Measurements from ENCODE around the gene CRYBG2.
"Not testable (repeated sequence)": the region's sequence is repeated elsewhere in the genome, so short reads cannot be mapped to it uniquely, and the experiment has no call there.

CRYBG2 gene

GRCh38 chr1:26353976-26354820 lies at the start of gene CRYBG2:
Gene CRYBG2 (minus strand): TSS chr1:26354130. CDS start chr1:26346657, 7,473 bp downstream.
- FAIRE-seq, result no peak

GRCh38 chr1:26403656-26404055 lies 49.7 kb upstream of the CRYBG2 start:
- FAIRE-seq, result no peak

GRCh38 chr1:26401891-26402290 lies 48.0 kb upstream of the CRYBG2 start:
- FAIRE-seq, result no peak

GRCh38 chr1:26399034-26399433 lies 45.1 kb upstream of the CRYBG2 start:
- no peak for FAIRE-seq

- FAIRE-seq, result no peak
These were observed 41.8 kb upstream of the CRYBG2 start for GRCh38 chr1:26395754-26396153.

DNA sequence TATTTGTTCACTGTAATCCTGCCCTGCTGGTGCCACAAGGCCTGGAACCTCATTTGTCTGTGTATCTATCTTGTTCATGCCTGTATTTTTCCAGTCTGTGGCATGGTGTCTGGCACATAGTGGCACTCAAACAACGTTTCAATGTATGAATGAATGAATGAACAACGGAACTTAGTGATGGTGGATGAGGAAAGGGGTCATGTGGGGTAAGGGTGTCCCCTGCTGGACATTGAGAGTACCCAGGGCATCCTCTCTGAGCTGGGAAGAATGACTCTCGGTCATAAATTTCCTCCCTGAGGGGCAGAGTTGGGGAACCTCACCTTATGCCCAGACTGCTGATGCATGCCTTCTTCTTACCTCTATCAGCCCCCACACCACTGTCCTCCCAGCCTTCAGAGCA lies 37.5 kb upstream of the CRYBG2 start:
- FAIRE-seq, result no peak

- no peak for FAIRE-seq
These were observed 35.8 kb upstream of the CRYBG2 start for GRCh38 chr1:26389604-26390247.

DNA sequence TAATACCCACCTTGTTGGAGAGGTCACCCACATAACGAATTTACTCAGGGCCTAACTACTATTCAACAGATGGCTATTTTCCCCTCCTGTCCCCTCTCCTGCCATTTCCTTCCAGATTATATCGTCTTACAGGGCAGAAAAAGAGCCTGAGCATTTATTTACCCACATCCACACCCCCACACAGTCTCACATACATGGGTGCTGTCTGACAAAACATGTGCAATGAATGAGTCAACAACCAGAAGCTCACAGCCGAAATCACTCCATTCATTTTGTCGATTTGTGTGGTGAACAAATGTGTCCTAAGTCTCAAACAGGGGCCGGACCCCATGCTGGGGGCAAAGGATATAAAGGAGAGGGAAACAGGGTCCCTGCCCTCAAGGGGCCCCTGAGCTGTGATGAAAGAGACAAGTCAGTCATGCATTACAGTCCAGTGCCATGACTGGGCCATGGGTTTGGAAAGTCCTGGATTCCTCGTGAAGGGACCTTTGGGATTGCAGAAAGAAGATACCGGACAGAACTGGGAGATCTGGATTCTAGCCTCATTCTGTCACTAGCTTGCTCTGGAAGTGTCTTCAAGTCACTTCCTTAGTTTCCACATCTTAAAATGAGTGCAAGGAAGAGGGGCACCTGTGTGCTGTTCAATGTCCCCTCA lies 35.0 kb upstream of the CRYBG2 start:
- no peak for FAIRE-seq

DNA sequence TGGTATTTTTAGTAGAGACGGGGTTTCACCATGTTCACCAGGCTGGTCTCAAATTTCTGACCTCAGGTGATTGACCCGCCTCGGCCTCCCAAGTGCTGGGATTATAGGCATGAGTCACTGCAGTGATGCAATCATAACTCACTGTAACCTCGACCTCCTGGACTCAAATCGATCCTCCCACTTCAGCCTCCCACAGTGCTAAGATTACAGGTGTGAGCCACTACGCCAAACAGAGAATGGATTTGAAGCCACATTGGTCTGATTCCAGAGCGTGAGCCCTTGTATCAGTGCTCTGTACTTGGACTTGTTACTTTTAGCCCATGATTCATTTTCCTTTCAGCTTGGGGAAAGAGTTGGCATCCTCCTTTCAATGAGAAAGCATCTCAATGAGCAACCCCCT lies 33.5 kb upstream of the CRYBG2 start:
- FAIRE-seq, result no peak

DNA sequence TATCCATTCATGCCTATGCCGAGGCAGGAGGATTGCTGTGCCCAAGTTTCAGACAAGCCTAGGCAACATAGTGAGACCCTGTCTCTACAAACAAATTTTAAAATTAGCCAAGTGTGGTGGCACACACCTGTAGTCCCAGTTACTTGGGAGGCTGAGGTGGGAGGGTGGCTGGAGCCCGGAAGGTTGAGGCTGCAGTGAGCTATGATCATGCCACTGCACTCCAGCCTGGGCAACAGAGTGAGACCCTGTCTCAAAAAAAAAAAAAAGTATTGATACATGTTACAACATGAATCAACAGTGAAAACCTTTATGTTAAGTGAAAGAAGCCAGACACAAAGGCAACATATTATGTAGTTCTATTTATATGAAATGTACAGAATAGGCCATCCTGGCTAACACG lies 31.1 kb upstream of the CRYBG2 start:
- not testable (repeated sequence) for FAIRE-seq

- no peak for FAIRE-seq
These were observed 30.1 kb upstream of the CRYBG2 start for GRCh38 chr1:26384076-26384475.

GRCh38 chr1:26378879-26379251 lies 24.9 kb upstream of the CRYBG2 start:
- no peak for FAIRE-seq

DNA sequence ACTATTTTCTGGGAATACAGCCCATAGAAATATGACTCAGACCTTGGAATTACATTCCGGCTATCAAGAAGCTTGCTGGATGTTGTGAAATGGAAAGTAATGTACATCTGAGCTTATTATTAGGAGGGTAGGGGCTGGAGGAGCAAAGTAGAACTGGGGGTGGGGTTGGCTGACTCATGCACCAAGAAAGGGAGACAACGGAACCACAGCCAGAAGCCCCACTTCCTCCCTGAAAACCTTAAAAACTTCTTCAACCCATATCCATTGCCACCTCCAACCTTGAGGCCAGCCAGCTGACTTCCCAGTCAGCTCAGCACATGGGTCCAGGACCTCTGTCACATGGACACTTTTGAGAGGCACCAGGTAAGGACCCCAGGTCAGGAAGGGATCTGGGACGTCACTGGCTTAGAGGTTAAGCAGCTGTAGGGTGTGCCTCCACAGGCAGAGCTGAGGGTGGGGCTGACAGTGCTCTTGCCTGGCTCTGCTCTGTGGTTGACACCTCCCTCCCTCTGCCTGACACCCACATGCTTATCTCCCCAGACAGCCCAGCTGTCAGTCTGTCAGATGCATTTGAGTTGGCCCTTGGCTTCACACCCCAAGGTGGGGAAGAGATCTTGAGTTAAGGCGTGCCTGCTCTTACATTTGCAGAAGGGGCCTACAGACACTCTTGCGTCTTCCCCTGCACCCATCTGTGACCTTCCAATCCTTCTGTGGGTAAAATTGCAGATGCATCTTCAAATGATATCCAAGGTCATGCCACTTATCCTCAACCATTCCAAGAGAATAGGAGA lies 24.4 kb upstream of the CRYBG2 start:
- FAIRE-seq, result no peak

DNA sequence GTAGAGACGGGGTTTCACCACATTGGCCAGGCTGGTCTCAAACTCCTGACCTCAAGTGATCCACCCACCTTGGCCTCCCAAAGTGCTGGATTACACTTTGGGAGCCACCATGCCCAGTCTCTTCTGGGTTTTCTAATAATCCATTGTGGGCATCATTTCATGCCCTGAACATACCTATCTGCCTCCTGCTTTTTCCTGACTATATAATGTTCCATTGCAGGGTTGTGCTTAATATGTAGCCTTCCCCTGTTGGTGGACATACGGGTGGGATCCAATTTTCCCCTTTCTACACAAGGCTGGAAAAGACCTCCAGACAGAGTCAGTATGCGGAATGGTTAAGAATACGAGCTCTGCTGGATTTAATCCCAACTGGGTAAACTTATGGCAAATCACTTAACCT lies 22.1 kb upstream of the CRYBG2 start:
- no peak for FAIRE-seq

GRCh38 chr1:26375081-26375480 lies 21.2 kb upstream of the CRYBG2 start:
- FAIRE-seq, result no peak

GRCh38 chr1:26374361-26374760 lies 20.4 kb upstream of the CRYBG2 start:
- not testable (repeated sequence) for FAIRE-seq

DNA sequence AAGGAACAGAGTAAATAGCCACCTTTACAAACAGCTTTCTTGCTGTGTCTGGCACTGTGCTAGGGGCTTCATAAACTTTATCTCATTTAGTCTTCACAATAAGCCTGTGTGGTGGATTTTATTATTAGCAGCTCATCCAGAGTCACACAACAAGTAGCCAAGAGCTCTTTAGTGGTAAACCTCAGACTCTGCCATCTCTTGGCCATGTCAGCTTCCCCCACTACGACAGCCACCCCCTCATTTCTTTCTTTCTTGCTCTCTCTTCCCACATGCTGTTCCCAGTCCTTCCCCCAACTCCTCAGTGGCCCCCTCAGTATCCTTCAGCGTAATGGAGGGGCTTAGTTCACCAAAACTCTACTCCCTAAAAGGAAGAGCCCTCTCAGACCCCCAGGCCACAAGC lies 19.9 kb upstream of the CRYBG2 start:
- FAIRE-seq, result no peak

- FAIRE-seq, result no peak
These were observed 19.4 kb upstream of the CRYBG2 start for GRCh38 chr1:26373281-26373680.

DNA sequence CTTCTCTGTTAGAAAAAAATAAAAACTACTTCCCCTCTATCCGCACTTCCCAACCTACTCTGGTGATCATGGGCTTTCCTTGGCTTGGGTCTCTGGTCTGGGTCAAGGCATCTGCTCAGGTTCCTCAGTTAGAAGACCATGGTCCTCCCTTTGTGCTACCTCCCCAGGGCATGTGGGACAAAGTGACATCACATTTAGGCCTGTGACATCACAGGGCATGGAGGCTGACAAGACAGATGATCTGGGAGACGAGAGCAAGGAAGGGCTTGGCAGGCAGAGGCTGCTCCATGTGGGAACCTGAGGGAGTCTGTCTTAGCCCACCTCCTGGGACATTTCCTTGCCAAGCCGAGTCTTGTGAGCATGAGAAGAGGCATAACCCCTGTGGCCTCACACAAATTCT lies 18.7 kb upstream of the CRYBG2 start, which contains the start of gene ZNF683:
ZNF683 (minus strand) TSS at position 140 of the 400 bp plus-strand sequence. CDS start 4,179 bp downstream, outside the sequence.
- not testable (repeated sequence) for FAIRE-seq

GRCh38 chr1:26372039-26372438 lies 18.1 kb upstream of the CRYBG2 start:
- FAIRE-seq, result no peak

GRCh38 chr1:26370591-26371382 lies 16.9 kb upstream of the CRYBG2 start:
- no peak for FAIRE-seq

DNA sequence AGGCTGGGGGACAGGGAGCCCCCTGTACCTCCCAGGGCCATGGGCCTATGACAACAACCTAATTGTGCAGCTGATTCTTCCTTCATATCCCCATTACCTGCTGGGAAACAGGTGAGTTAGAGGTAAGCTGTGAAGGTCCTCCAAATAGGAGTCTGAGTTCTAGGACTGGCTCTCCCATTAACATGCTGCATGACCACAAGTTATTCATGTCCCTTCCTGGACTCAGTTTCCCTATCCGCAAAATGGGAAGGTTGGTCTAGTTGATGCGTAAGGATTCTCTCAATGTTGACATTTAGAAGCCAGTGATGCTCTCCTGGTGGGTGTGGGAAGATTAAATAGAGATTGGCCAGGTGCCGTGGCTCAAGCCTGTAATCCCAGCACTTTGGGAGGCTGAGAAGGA lies 14.6 kb upstream of the CRYBG2 start:
- no peak for FAIRE-seq
